GM12874 (cell line): Measurements from ENCODE around the gene DIS3L2.

Experiments used
- CTCF ChIP-seq: IDR thresholded peaks from 2 replicates; pipeline ENCODE4 v1.5.1; 2011; ENCODE audit warnings: low read depth, mild to moderate bottlenecking, control low read depth, low read length, moderate library complexity; ENCODE audit not compliant: insufficient read depth

DIS3L2 gene

GRCh38 chr2:232336981-232337720 lies 375.6 kb downstream of the DIS3L2 start:
- no peak for TF ChIP-seq CTCF

GRCh38 chr2:232338759-232339106 lies 377.2 kb downstream of the DIS3L2 start:
- no peak for TF ChIP-seq CTCF

- TF ChIP-seq CTCF = 0 out of 2 replicates have a peak, but pooled peaks have one; percentile 22
These were observed 377.9 kb downstream of the DIS3L2 start for GRCh38 chr2:232339121-232340081.

- no peak for TF ChIP-seq CTCF
These were observed 378.8 kb downstream of the DIS3L2 start for GRCh38 chr2:232340171-232340935.

- TF ChIP-seq CTCF = no peak
These were observed 379.7 kb downstream of the DIS3L2 start for GRCh38 chr2:232341061-232341738.

- no peak for TF ChIP-seq CTCF
These were observed 380.2 kb downstream of the DIS3L2 start for GRCh38 chr2:232341739-232342126.
